Measurements from ENCODE around the gene NHSL2.
A peak's percentile ranks its signal among the peaks of the same experiment; 100 is the strongest.

NHSL2 gene

GRCh38 chrX:72180539-72180938 lies 269.9 kb downstream of the NHSL2 start:
- Histone ChIP-seq H3K4me1 (ENCODE audit: control insufficient read depth, low read depth, low read length) (no peaks in the 10 kb centered on the region), H3K9me3 (ENCODE audit: control insufficient read depth, low read depth, low read length) (peaks cover 5% of the 10 kb centered on the region), H3K36me3 (ENCODE audit: control insufficient read depth, low read depth, low read length) (no peaks in the 10 kb centered on the region), H3K27me3 (ENCODE audit: control insufficient read depth, insufficient read depth, low read length) (no peaks in the 10 kb centered on the region), H3K9ac (ENCODE audit: low read length) (peak overlapping the region; percentile 68), H3K4me3 (ENCODE audit: low read length) (peak overlapping the region; percentile 95), H3K27ac (ENCODE audit: low read length) (peak overlapping the region; percentile 14)

GRCh38 chrX:72181178-72182125 lies 270.8 kb downstream of the NHSL2 start, which contains the start of gene PIN4:
TSS of gene PIN4 (plus strand) at chrX:72181757. CDS start at chrX:72181786, 29 bp downstream.
- no peaks in the 10 kb centered on the region for H3K4me1 ChIP-seq (ENCODE audit: control insufficient read depth, low read depth, low read length)
- peaks cover 5% of the 10 kb centered on the region for H3K9me3 ChIP-seq (ENCODE audit: control insufficient read depth, low read depth, low read length)
- peak within 1 kb of the TSS; percentile 95 for H3K4me3 ChIP-seq (ENCODE audit: low read length)
- H3K27me3 ChIP-seq (ENCODE audit: control insufficient read depth, insufficient read depth, low read length), result no peaks in the 10 kb centered on the region
- H3K27ac ChIP-seq (ENCODE audit: low read length), result peak within 1 kb of the TSS; percentile 14
- H3K9ac ChIP-seq (ENCODE audit: low read length), result peak within 1 kb of the TSS; percentile 68
- H3K36me3 ChIP-seq (ENCODE audit: control insufficient read depth, low read depth, low read length), result no peaks in the 10 kb centered on the region

- H3K4me3 ChIP-seq (ENCODE audit: low read length), result peak overlapping the region; percentile 95
- H3K27ac ChIP-seq (ENCODE audit: low read length), result no peak overlapping the region
- H3K9me3 ChIP-seq (ENCODE audit: control insufficient read depth, low read depth, low read length), result peaks cover 5% of the 10 kb centered on the region
- H3K4me1 ChIP-seq (ENCODE audit: control insufficient read depth, low read depth, low read length), result no peaks in the 10 kb centered on the region
- peaks cover 2% of the 10 kb centered on the region for H3K36me3 ChIP-seq (ENCODE audit: control insufficient read depth, low read depth, low read length)
- no peak overlapping the region for H3K9ac ChIP-seq (ENCODE audit: low read length)
- H3K27me3 ChIP-seq (ENCODE audit: control insufficient read depth, insufficient read depth, low read length), result no peaks in the 10 kb centered on the region
Observed at GRCh38 chrX:72182924-72183323, 272.3 kb downstream of the NHSL2 start.

- H3K4me3 ChIP-seq (ENCODE audit: low read length), result peak overlapping the region; percentile 15
- H3K4me1 ChIP-seq (ENCODE audit: control insufficient read depth, low read depth, low read length), result peaks cover 18% of the 10 kb centered on the region
- peaks cover 14% of the 10 kb centered on the region for H3K36me3 ChIP-seq (ENCODE audit: control insufficient read depth, low read depth, low read length)
- H3K9ac ChIP-seq (ENCODE audit: low read length), result no peak overlapping the region
- no peak overlapping the region for H3K27ac ChIP-seq (ENCODE audit: low read length)
- H3K27me3 ChIP-seq (ENCODE audit: control insufficient read depth, insufficient read depth, low read length), result no peaks in the 10 kb centered on the region
- peaks cover 11% of the 10 kb centered on the region for H3K9me3 ChIP-seq (ENCODE audit: control insufficient read depth, low read depth, low read length)
Observed at GRCh38 chrX:72201836-72202536, 291.3 kb downstream of the NHSL2 start.
